H1 (cell line): ENCODE data around the gene MMS19. TPM values are rescaled to one million over a fixed set of nuclear protein-coding genes. Genes with fewer than 3 reads are reported as not detected.

Experiments
- BRCA1 ChIP-seq: IDR thresholded peaks from 2 replicates; pipeline ENCODE4 v1.6.1; 2012; ENCODE audit warnings: low read depth, low read length, improper control_type of control experiment
- CBX5 ChIP-seq: fragments of 300-800, 300-1000 bp; sonication (generic); IDR thresholded peaks from 2 replicates; pipeline ENCODE4 v1.7.1; 2016; ENCODE audit warnings: antibody characterized with exemption, low read length, low read depth
- CHD2 ChIP-seq: IDR thresholded peaks from 2 replicates; pipeline ENCODE4 v1.6.1; 2012; ENCODE audit warnings: low read length, improper control_type of control experiment
- EGR1 ChIP-seq: IDR thresholded peaks from 2 replicates; pipeline ENCODE4 v1.6.1; 2011; ENCODE audit warnings: low read depth, low read length, borderline replicate concordance
- GTF2F1 ChIP-seq: IDR thresholded peaks from 2 replicates; pipeline ENCODE4 v1.6.1; 2012; ENCODE audit warnings: low read depth, low read length, improper control_type of control experiment, borderline replicate concordance
- HDAC6 ChIP-seq: IDR thresholded peaks from one replicate; pipeline ENCODE4 v1.7.1; 2012; ENCODE audit warnings: low read depth, mild to moderate bottlenecking, inconsistent platforms, low read length, moderate library complexity
- KDM4A ChIP-seq: IDR thresholded peaks from one replicate; pipeline ENCODE4 v1.7.1; 2012; ENCODE audit warnings: low read depth, mild to moderate bottlenecking, moderate library complexity, low read length, inconsistent platforms; ENCODE audit not compliant: severe bottlenecking
- KDM5A ChIP-seq: fragments of 200-600 bp; IDR thresholded peaks from 2 replicates; pipeline ENCODE4 v1.7.1; 2012; ENCODE audit warnings: mild to moderate bottlenecking, low read length, inconsistent platforms, mixed read lengths
- PHF8 ChIP-seq: fragments of 200-600 bp; sonication (generic); conservative IDR thresholded peaks from 2 replicates; pipeline ENCODE4 v1.7.1; 2012; ENCODE audit warnings: low read depth, mild to moderate bottlenecking, inconsistent platforms, low read length, moderate library complexity
- RBBP5 ChIP-seq: IDR thresholded peaks from 2 replicates; pipeline ENCODE4 v1.7.1; 2012; ENCODE audit warnings: low read depth, mild to moderate bottlenecking, inconsistent platforms, low read length, moderate library complexity, borderline replicate concordance
- RNF2 ChIP-seq: fragments of 200-900, 300-1000 bp; sonication (generic); IDR thresholded peaks from 2 replicates; pipeline ENCODE4 v1.7.1; 2016; ENCODE audit warnings: borderline replicate concordance, low read depth, mild to moderate bottlenecking, antibody characterized with exemption, low read length; ENCODE audit not compliant: poor library complexity, severe bottlenecking; ENCODE audit errors: missing control alignments
- RXRA ChIP-seq: IDR thresholded peaks from 2 replicates; pipeline ENCODE4 v1.6.1; 2011; ENCODE audit warnings: low read depth, mild to moderate bottlenecking, low read length, moderate library complexity; ENCODE audit not compliant: insufficient read depth
- SIRT6 ChIP-seq: IDR thresholded peaks from one replicate; pipeline ENCODE4 v1.7.1; 2012; ENCODE audit warnings: low read length, inconsistent platforms
- SRF ChIP-seq: IDR thresholded peaks from 2 replicates; pipeline ENCODE4 v1.6.1; 2011; ENCODE audit warnings: mild to moderate bottlenecking, low read depth, low read length, moderate library complexity
- TAF1 ChIP-seq: IDR thresholded peaks from 2 replicates; pipeline ENCODE4 v1.6.1; 2011; ENCODE audit warnings: mild to moderate bottlenecking, low read depth, low read length
- TEAD4 ChIP-seq: IDR thresholded peaks from 2 replicates; pipeline ENCODE4 v1.6.1; 2012; ENCODE audit warnings: low read depth, low read length, inconsistent platforms, mixed read lengths
- USF2 ChIP-seq: IDR thresholded peaks from 2 replicates; pipeline ENCODE4 v1.6.1; 2011; ENCODE audit warnings: low read length, improper control_type of control experiment
- ZNF274 ChIP-seq: IDR thresholded peaks from 2 replicates; pipeline ENCODE4 v1.7.0; 2012; ENCODE audit warnings: low read length, borderline replicate concordance; ENCODE audit errors: extremely low read depth
- polyA plus RNA-seq, 7 experiments: library from polyadenylated mRNA; depleted of rRNA in 3 of 7; stranded (reverse) in 5 of 7; unstranded in 2 of 7; fragments of >200 nt in 5 of 7; fragments of 200-250 nt in 2 of 7; gene quantifications; 1 replicate in 5 of 7; 2 replicates in 1 of 7; 4 replicates in 1 of 7; pipeline versions ENCODE4 v1.2.1 to v1.2.3, GENCODE V29; 2011 to 2013; ENCODE audit warnings: missing spikeins in 2 of 7, mixed read lengths in 2 of 7
- total RNA-seq: library from RNA; stranded (reverse); fragmentation: NEBNext Ultra II Directional; extraction: Animal tissue kit (Norgen Biotek cat#: 25700); gene quantifications from 2 replicates; pipeline ENCODE4 v1.2.1, GENCODE V29; 2021
- TF ChIP-seq, protein P1 (sequence below): IDR thresholded peaks from 2 replicates; pipeline ENCODE4 v1.6.1; 2011; ENCODE audit warnings: low read depth, mild to moderate bottlenecking, low read length; ENCODE audit not compliant: insufficient read depth
- TF ChIP-seq, protein P2 (sequence below): IDR thresholded peaks from 2 replicates; pipeline ENCODE4 v1.6.1; 2012; ENCODE audit warnings: inconsistent platforms
- TF ChIP-seq, protein P3 (sequence below): IDR thresholded peaks from 2 replicates; pipeline ENCODE4 v1.6.1; 2012; ENCODE audit warnings: inconsistent platforms

Gene MMS19
- total and polyA plus RNA-seq, 2 of the 8 experiments (the other 6 are each of a cell fraction or from before 2014, with no cell fraction given): 130 to 221 TPM

- TF ChIP-seq EGR1: 0 out of 2 replicates have a peak, but pooled peaks have one; percentile 3
- TF ChIP-seq BRCA1: no peak
- TF ChIP-seq, protein P1, sequence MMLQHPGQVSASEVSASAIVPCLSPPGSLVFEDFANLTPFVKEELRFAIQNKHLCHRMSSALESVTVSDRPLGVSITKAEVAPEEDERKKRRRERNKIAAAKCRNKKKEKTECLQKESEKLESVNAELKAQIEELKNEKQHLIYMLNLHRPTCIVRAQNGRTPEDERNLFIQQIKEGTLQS: no peak
- TF ChIP-seq ZNF274: no peak
- no peak for TF ChIP-seq HDAC6
- peak; percentile 49; the same call in 1 of the 2 replicates for TF ChIP-seq GTF2F1
- TF ChIP-seq KDM5A: no peak
- no peak for TF ChIP-seq RXRA
- TF ChIP-seq, protein P2, sequence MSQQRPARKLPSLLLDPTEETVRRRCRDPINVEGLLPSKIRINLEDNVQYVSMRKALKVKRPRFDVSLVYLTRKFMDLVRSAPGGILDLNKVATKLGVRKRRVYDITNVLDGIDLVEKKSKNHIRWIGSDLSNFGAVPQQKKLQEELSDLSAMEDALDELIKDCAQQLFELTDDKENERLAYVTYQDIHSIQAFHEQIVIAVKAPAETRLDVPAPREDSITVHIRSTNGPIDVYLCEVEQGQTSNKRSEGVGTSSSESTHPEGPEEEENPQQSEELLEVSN: peak; percentile 32
- TF ChIP-seq KDM4A: peak; percentile 30
- TF ChIP-seq CBX5: no peak
- peak; percentile 85 for TF ChIP-seq TAF1
- TF ChIP-seq SRF: no peak
- TF ChIP-seq, protein P3, sequence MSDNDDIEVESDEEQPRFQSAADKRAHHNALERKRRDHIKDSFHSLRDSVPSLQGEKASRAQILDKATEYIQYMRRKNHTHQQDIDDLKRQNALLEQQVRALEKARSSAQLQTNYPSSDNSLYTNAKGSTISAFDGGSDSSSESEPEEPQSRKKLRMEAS: peak; percentile 69
- TF ChIP-seq TEAD4: no peak; the same call in 1 of the 2 replicates
- peak; percentile 52; the same call in 1 of the 2 replicates for TF ChIP-seq PHF8
- no peak for TF ChIP-seq CHD2
- TF ChIP-seq SIRT6: no peak
- no peak for TF ChIP-seq USF2
- TF ChIP-seq RBBP5: no peak
- TF ChIP-seq RNF2: no peak
These were observed 72.1 kb downstream of the MMS19 start, which contains the start of gene PGAM1 (continued) for GRCh38 chr10:97425964-97426775.
